ENCODE measurements around the gene SRGAP3.

DNA sequence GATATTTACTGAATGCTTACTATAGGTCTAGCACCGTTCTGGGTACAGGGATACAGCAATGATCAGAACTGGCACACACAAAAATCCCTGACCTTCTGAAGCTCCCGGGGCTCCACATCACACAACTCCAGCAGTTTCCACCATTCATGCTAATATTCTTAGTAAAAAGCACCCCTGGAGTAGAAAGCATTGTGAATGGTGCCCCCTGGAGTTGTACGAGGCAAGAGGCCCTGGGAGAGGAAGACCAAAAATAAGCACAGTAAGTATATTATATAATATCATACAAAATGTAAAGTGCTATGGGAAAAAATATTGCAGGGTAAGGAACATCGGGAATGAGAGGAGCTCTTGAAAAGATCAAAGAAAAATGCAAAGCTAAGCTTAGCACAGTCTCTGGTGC is 790 bp upstream of the SRGAP3 start:
- TF ChIP-seq, protein P1, sequence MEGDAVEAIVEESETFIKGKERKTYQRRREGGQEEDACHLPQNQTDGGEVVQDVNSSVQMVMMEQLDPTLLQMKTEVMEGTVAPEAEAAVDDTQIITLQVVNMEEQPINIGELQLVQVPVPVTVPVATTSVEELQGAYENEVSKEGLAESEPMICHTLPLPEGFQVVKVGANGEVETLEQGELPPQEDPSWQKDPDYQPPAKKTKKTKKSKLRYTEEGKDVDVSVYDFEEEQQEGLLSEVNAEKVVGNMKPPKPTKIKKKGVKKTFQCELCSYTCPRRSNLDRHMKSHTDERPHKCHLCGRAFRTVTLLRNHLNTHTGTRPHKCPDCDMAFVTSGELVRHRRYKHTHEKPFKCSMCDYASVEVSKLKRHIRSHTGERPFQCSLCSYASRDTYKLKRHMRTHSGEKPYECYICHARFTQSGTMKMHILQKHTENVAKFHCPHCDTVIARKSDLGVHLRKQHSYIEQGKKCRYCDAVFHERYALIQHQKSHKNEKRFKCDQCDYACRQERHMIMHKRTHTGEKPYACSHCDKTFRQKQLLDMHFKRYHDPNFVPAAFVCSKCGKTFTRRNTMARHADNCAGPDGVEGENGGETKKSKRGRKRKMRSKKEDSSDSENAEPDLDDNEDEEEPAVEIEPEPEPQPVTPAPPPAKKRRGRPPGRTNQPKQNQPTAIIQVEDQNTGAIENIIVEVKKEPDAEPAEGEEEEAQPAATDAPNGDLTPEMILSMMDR (IDR thresholded peaks at IDR 0.05; ENCODE audit: insufficient read depth, low read depth, low read length): no peak
- no peak for TF ChIP-seq EZH2 (IDR thresholded peaks at IDR 0.05; ENCODE audit: insufficient read depth, low read length)
